ENCODE measurements around the gene PRPH. TPM values are rescaled to one million over a fixed set of nuclear protein-coding genes. Genes with fewer than 3 reads are reported as not detected.

PRPH gene
- total and polyA plus RNA-seq, 2 of the 4 experiments (the other 2 are of a cell fraction), result not detected

GRCh38 chr12:49322367-49322707, 27.4 kb downstream of the PRPH start:
- TF ChIP-seq SMC3 (IDR thresholded peaks at IDR 0.05; ENCODE audit: low read depth, low read length), result no peak
- TF ChIP-seq RFX5 (IDR thresholded peaks at IDR 0.05; ENCODE audit: low read depth, low read length), result no peak
- TF ChIP-seq, protein P1, sequence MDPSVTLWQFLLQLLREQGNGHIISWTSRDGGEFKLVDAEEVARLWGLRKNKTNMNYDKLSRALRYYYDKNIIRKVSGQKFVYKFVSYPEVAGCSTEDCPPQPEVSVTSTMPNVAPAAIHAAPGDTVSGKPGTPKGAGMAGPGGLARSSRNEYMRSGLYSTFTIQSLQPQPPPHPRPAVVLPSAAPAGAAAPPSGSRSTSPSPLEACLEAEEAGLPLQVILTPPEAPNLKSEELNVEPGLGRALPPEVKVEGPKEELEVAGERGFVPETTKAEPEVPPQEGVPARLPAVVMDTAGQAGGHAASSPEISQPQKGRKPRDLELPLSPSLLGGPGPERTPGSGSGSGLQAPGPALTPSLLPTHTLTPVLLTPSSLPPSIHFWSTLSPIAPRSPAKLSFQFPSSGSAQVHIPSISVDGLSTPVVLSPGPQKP (IDR thresholded peaks at IDR 0.05; ENCODE audit: borderline replicate concordance, low read depth, low read length), result no peak
- TF ChIP-seq BHLHE40 (IDR thresholded peaks at IDR 0.05; ENCODE audit: low read depth, low read length), result no peak
- TF ChIP-seq CEBPB (IDR thresholded peaks at IDR 0.05; ENCODE audit: low read depth, low read length), result no peak
- no peak for TF ChIP-seq NFE2L2 (IDR thresholded peaks at IDR 0.05; ENCODE audit: low read depth, low read length)
- TF ChIP-seq RCOR1 (IDR thresholded peaks at IDR 0.05; ENCODE audit: insufficient replicate concordance, low read length), result no peak
- TF ChIP-seq CTCF (conservative IDR thresholded peaks at IDR 0.05; ENCODE audit: low read depth, low read length), result no peak
- TF ChIP-seq MXI1 (IDR thresholded peaks at IDR 0.05; ENCODE audit: borderline replicate concordance, low read depth, low read length), result no peak
- TF ChIP-seq RAD21 (IDR thresholded peaks at IDR 0.05; ENCODE audit: low read length), result no peak
- TF ChIP-seq, protein P2, sequence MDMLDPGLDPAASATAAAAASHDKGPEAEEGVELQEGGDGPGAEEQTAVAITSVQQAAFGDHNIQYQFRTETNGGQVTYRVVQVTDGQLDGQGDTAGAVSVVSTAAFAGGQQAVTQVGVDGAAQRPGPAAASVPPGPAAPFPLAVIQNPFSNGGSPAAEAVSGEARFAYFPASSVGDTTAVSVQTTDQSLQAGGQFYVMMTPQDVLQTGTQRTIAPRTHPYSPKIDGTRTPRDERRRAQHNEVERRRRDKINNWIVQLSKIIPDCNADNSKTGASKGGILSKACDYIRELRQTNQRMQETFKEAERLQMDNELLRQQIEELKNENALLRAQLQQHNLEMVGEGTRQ (IDR thresholded peaks at IDR 0.05; ENCODE audit: low read depth, low read length), result no peak
- no peak for TF ChIP-seq MAFK (IDR thresholded peaks at IDR 0.05; ENCODE audit: low read depth, low read length)
- TF ChIP-seq FOS (IDR thresholded peaks at IDR 0.05; ENCODE audit: low read depth, low read length), result no peak
- TF ChIP-seq MAZ (IDR thresholded peaks at IDR 0.05; ENCODE audit: borderline replicate concordance, low read depth, low read length), result no peak
- TF ChIP-seq CHD1 (IDR thresholded peaks at IDR 0.05; ENCODE audit: low read depth, low read length), result no peak
- TF ChIP-seq POLR2A (IDR thresholded peaks at IDR 0.05; ENCODE audit: low read depth, low read length), result no peak
- ChIA-PET POLR2A (ENCODE audit: unreplicated experiment) (interaction anchor here (1.6 kb wide), 1 partner anchor 10 kb away, joined by 4 read pairs; no protein-coding TSS in a partner anchor), CTCF (interaction anchor here (0.7 to 1.7 kb wide), 3 partner anchors 9 to 101 kb away, joined by 3 to 9 read pairs (median 7); partner anchors contain the start of gene C1QL4)
- H3K23ac ChIP-seq (ENCODE audit: low read depth, low read length), result peak overlapping the region; percentile 92
- no peak overlapping the region for H3K56ac ChIP-seq (ENCODE audit: extremely low read depth, insufficient read depth, low read length)
- H3K9me1 ChIP-seq (ENCODE audit: insufficient read depth, low read length), result no peaks in the 10 kb centered on the region; the same call in 1 of the 2 replicates
- peaks cover 9 to 41% of the 10 kb centered on the region in 2 experiments; a peak in 3 of 4 replicates for H3K79me1 ChIP-seq (ENCODE audit: low read depth in 1 of 2, low read length in 2 of 2)
- WGBS, 2 experiments (ENCODE audit: extremely low coverage in 2 of 2, insufficient read length in 1 of 2), result 63% methylated on average over 3 of the region's 12 CpGs; no CpG with 5 or more reads in 1 of the 2 experiments
- peak overlapping the region; percentile 82 for H3K4me3 ChIP-seq (ENCODE audit: insufficient read depth, low read depth, low read length)
- peak overlapping the region; percentile 100 for H2AFZ ChIP-seq (replicated peaks; ENCODE audit: low read length, poor library complexity)
- peak overlapping the region; percentile 90 for H3K4ac ChIP-seq (ENCODE audit: low read depth, low read length)
- no peak overlapping the region for H2BK5ac ChIP-seq (ENCODE audit: low read depth, low read length, poor library complexity, severe bottlenecking)
- peak overlapping the region; percentile 41 for H3K4me2 ChIP-seq (ENCODE audit: low read depth, low read length)
- peak overlapping the region; percentile 72 for H3K27ac ChIP-seq (ENCODE audit: insufficient read depth, low read length)
- H3K36me3 ChIP-seq (ENCODE audit: control insufficient read depth, insufficient read depth, low read length), result no peaks in the 10 kb centered on the region
- H4K91ac ChIP-seq (ENCODE audit: insufficient read depth, low read depth, low read length), result no peak overlapping the region
- no peak overlapping the region for H3K18ac ChIP-seq (ENCODE audit: low read depth, low read length)
- H3K14ac ChIP-seq (replicated peaks; ENCODE audit: low read depth, low read length), result peak overlapping the region; percentile 98
- no peaks in the 10 kb centered on the region for H3K9me3 ChIP-seq (ENCODE audit: control insufficient read depth, insufficient read depth, low read length)
- ATAC-seq (ENCODE audit: low read depth) (no peak), DNase-seq (no peak)
- H2AK5ac ChIP-seq (ENCODE audit: low read depth, low read length), result peak overlapping the region; percentile 25; the same call in 1 of the 2 replicates
- peak overlapping the region; percentile 91 for H2AK9ac ChIP-seq (replicated peaks; ENCODE audit: low read depth, low read length, poor library complexity)
- BruUV-seq (replicated peaks), result no TSS peak
- H2BK120ac ChIP-seq (ENCODE audit: low read depth, low read length), result no peak overlapping the region
- intact Hi-C loops (cut with micrococcal nuclease) (no loop called here), dilution Hi-C loops (cut with HindIII; ENCODE audit: low sequenced_read_pairs, unreplicated experiment) (no loop called here), in situ Hi-C loops (cut with MboI; ENCODE audit: low sequenced_read_pairs) (no loop called here)
- no peaks in the 10 kb centered on the region for H4K20me1 ChIP-seq (ENCODE audit: insufficient read depth, low read length)
- H4K5ac ChIP-seq (ENCODE audit: low read depth, low read length), result peak overlapping the region; percentile 55
- no peaks in the 10 kb centered on the region for H3K27me3 ChIP-seq (ENCODE audit: control insufficient read depth, insufficient read depth, low read length)
- no peak overlapping the region for H2BK15ac ChIP-seq (ENCODE audit: low read depth, low read length)
- H4K8ac ChIP-seq (ENCODE audit: low read depth in 2 of 2, low read length in 2 of 2), result peak overlapping the region; percentile 72 to 89
- peak overlapping the region; percentile 81 for H3K9ac ChIP-seq (ENCODE audit: low read depth, low read length)
- no peak overlapping the region for H2BK20ac ChIP-seq (ENCODE audit: low read depth, low read length)
- peaks cover 9% of the 10 kb centered on the region; the same call in 1 of the 2 replicates for H3K4me1 ChIP-seq (ENCODE audit: control insufficient read depth, insufficient read depth, low read length)
